ENCODE results near the gene POLR3A. TPM values are rescaled to one million over a fixed set of nuclear protein-coding genes. Genes with fewer than 3 reads are reported as not detected.

POLR3A gene
- total RNA-seq, 1 donor from 2014 or later = 31.4 TPM

DNA sequence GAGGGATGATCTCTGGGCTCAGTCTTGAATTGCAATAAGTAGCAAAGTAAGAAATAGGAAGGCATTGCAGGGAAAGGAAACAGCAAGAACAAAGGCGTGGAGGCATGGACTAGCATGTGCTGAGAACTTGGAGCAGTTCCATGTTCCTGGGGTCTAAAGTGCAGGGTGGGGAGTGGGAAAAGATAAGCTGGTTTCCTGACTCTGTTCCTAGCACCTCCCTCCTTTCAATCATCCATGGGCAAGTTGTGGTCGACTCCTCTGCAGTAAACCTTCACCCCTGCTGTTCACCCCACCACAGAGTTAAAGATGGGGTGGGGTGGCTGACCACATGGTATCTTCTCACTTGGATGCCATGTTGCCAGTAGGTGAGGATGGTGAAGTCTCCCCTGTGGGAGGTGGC lies 33.9 kb upstream of the POLR3A start:
- Mint-ChIP-seq H3K9me3 (ENCODE audit: unreplicated experiment) (peaks cover 5% of the 10 kb centered on the region), H3K4me3 (ENCODE audit: unreplicated experiment) (no peak overlapping the region), H3K27ac (ENCODE audit: unreplicated experiment) (no peak overlapping the region), H3K36me3 (ENCODE audit: low read depth, unreplicated experiment) (peaks cover 8% of the 10 kb centered on the region), H3K4me1 (ENCODE audit: low read depth, unreplicated experiment) (peaks cover 10% of the 10 kb centered on the region), H3K27me3 (ENCODE audit: low read depth, unreplicated experiment) (peaks cover 19% of the 10 kb centered on the region)
- H4K20me1 ChIP-seq (ENCODE audit: insufficient read depth, low read length) = no peaks in the 10 kb centered on the region
- peaks cover 5% of the 10 kb centered on the region for H3K27me3 ChIP-seq (ENCODE audit: insufficient read depth, low read length)
- H3K9me3 ChIP-seq (ENCODE audit: insufficient read depth, low read depth, low read length) = no peaks in the 10 kb centered on the region
- no peak for TF ChIP-seq EZH2 (IDR thresholded peaks at IDR 0.05; ENCODE audit: insufficient read depth, low read length)
- TF ChIP-seq, protein P1, sequence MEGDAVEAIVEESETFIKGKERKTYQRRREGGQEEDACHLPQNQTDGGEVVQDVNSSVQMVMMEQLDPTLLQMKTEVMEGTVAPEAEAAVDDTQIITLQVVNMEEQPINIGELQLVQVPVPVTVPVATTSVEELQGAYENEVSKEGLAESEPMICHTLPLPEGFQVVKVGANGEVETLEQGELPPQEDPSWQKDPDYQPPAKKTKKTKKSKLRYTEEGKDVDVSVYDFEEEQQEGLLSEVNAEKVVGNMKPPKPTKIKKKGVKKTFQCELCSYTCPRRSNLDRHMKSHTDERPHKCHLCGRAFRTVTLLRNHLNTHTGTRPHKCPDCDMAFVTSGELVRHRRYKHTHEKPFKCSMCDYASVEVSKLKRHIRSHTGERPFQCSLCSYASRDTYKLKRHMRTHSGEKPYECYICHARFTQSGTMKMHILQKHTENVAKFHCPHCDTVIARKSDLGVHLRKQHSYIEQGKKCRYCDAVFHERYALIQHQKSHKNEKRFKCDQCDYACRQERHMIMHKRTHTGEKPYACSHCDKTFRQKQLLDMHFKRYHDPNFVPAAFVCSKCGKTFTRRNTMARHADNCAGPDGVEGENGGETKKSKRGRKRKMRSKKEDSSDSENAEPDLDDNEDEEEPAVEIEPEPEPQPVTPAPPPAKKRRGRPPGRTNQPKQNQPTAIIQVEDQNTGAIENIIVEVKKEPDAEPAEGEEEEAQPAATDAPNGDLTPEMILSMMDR (IDR thresholded peaks at IDR 0.05; ENCODE audit: insufficient read depth, low read depth, low read length) = no peak
- no peak overlapping the region for H3K4me2 ChIP-seq (ENCODE audit: low read length)
- no peak overlapping the region for H3K27ac ChIP-seq (ENCODE audit: low read depth, low read length)
- no peak for FAIRE-seq
- no peak for DNase-seq (ENCODE audit: low read depth)
- no peak overlapping the region for H3K4me3 ChIP-seq (ENCODE audit: insufficient read depth, low read depth, low read length)
- H3K36me3 ChIP-seq (ENCODE audit: insufficient read depth, low read length) = no peaks in the 10 kb centered on the region
- H3K79me2 ChIP-seq (ENCODE audit: insufficient read depth, low read length) = no peaks in the 10 kb centered on the region
- H2AFZ ChIP-seq (ENCODE audit: low read depth, low read length) = no peak overlapping the region
- no peak overlapping the region for H3K9ac ChIP-seq (ENCODE audit: low read length)
- H3K4me1 ChIP-seq (ENCODE audit: insufficient read depth, low read length) = no peaks in the 10 kb centered on the region

DNA sequence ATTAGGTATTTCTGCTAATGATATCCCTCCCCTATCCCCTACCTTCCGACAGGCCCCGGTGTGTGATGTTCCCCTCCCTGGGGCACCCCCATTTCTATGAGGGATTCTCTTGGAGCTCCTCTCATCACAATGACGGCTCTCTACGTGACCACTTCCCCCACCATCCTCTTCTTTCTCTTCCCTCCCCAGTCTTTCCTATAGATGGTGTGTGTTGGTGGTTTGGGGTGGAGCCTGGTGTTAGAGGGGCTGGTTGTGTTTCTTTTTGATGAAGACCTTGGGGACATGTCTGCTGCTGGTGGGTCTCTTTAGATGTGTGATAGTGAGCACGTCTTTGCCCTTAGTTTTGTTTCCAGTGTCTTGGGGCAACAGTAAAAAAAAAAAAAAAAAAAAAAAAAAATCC lies 33.0 kb upstream of the POLR3A start:
- peaks cover 8% of the 10 kb centered on the region for H3K36me3 Mint-ChIP-seq (ENCODE audit: low read depth, unreplicated experiment)
- H3K27ac Mint-ChIP-seq (ENCODE audit: unreplicated experiment) = no peak overlapping the region
- H4K20me1 ChIP-seq (ENCODE audit: insufficient read depth, low read length) = no peaks in the 10 kb centered on the region
- H3K4me1 ChIP-seq (ENCODE audit: insufficient read depth, low read length) = no peaks in the 10 kb centered on the region
- FAIRE-seq = no peak
- TF ChIP-seq, protein P1 (IDR thresholded peaks at IDR 0.05; ENCODE audit: insufficient read depth, low read depth, low read length) = no peak
- TF ChIP-seq EZH2 (IDR thresholded peaks at IDR 0.05; ENCODE audit: insufficient read depth, low read length) = no peak
- no peaks in the 10 kb centered on the region for H3K79me2 ChIP-seq (ENCODE audit: insufficient read depth, low read length)
- no peak overlapping the region for H3K9ac ChIP-seq (ENCODE audit: low read length)
- H3K4me1 Mint-ChIP-seq (ENCODE audit: low read depth, unreplicated experiment) = peaks cover 10% of the 10 kb centered on the region
- H3K4me3 Mint-ChIP-seq (ENCODE audit: unreplicated experiment) = no peak overlapping the region
- H3K9me3 ChIP-seq (ENCODE audit: insufficient read depth, low read depth, low read length) = no peaks in the 10 kb centered on the region
- no peak overlapping the region for H3K4me3 ChIP-seq (ENCODE audit: insufficient read depth, low read depth, low read length)
- no peak overlapping the region for H3K4me2 ChIP-seq (ENCODE audit: low read length)
- H2AFZ ChIP-seq (ENCODE audit: low read depth, low read length) = no peak overlapping the region
- H3K27ac ChIP-seq (ENCODE audit: low read depth, low read length) = no peak overlapping the region
- H3K36me3 ChIP-seq (ENCODE audit: insufficient read depth, low read length) = no peaks in the 10 kb centered on the region
- DNase-seq (ENCODE audit: low read depth) = no peak
- H3K27me3 Mint-ChIP-seq (ENCODE audit: low read depth, unreplicated experiment) = peaks cover 14% of the 10 kb centered on the region
- peaks cover 5% of the 10 kb centered on the region for H3K27me3 ChIP-seq (ENCODE audit: insufficient read depth, low read length)
- H3K9me3 Mint-ChIP-seq (ENCODE audit: unreplicated experiment) = peaks cover 5% of the 10 kb centered on the region

DNA sequence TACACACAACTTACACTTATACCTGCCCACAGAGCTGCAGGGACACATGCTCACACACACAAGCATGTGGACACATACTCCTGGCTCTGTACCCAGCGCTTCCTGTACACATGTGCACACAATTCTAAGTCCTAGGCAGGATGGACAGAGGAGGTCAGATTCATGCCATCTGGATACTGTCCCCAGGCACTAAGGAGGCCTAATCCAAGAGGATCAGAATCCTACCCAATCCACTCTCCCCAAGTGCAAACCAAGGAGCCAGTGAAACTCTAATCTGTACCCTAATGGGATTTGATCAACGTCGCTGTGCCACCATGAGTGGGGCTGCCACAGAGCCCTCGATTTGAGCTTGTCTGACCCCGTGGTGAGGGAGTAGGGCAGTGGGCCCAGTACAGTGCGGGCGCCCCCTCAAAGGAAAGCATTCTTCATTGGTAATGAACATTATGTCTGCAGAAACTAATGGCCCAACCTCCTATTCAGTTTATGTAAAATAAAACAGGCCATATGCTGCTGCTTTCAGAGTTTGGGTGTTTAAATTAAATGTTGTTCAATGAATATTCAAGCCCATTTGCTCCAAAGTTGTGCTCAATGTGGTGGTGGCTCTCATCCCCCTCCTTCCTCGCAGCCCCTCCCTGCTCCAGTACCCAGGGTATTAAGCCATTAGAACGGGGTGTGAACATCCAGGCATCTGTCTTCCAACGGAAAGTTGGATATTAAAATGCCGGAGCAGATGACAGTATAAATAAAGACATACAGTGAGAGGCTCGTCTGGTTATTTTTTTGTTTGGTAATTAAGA lies 30.8 kb upstream of the POLR3A start:
- no peak overlapping the region for H3K4me2 ChIP-seq (ENCODE audit: low read length)
- DNase-seq (ENCODE audit: low read depth) = no peak

More for the DNA sequence above, 30.8 kb upstream of the POLR3A start:
- Histone ChIP-seq H3K4me3 (ENCODE audit: insufficient read depth, low read depth, low read length) (no peak overlapping the region), H3K27me3 (ENCODE audit: insufficient read depth, low read length) (peaks cover 5% of the 10 kb centered on the region), H3K9ac (ENCODE audit: low read length) (no peak overlapping the region), H3K4me1 (ENCODE audit: insufficient read depth, low read length) (no peaks in the 10 kb centered on the region), H3K36me3 (ENCODE audit: insufficient read depth, low read length) (no peaks in the 10 kb centered on the region), H4K20me1 (ENCODE audit: insufficient read depth, low read length) (no peaks in the 10 kb centered on the region), H3K27ac (ENCODE audit: low read depth, low read length) (no peak overlapping the region), H2AFZ (ENCODE audit: low read depth, low read length) (no peak overlapping the region), H3K9me3 (ENCODE audit: insufficient read depth, low read depth, low read length) (no peaks in the 10 kb centered on the region), H3K79me2 (ENCODE audit: insufficient read depth, low read length) (no peaks in the 10 kb centered on the region)
- H3K4me3 Mint-ChIP-seq (ENCODE audit: unreplicated experiment) = no peak overlapping the region
- peaks cover 17% of the 10 kb centered on the region for H3K36me3 Mint-ChIP-seq (ENCODE audit: low read depth, unreplicated experiment)
- no peaks in the 10 kb centered on the region for H3K4me1 Mint-ChIP-seq (ENCODE audit: low read depth, unreplicated experiment)
- FAIRE-seq = no peak
- TF ChIP-seq, protein P1 (IDR thresholded peaks at IDR 0.05; ENCODE audit: insufficient read depth, low read depth, low read length) = no peak
- no peak for TF ChIP-seq EZH2 (IDR thresholded peaks at IDR 0.05; ENCODE audit: insufficient read depth, low read length)
- H3K27ac Mint-ChIP-seq (ENCODE audit: unreplicated experiment) = no peak overlapping the region
- peaks cover 12% of the 10 kb centered on the region for H3K27me3 Mint-ChIP-seq (ENCODE audit: low read depth, unreplicated experiment)
- peaks cover 5% of the 10 kb centered on the region for H3K9me3 Mint-ChIP-seq (ENCODE audit: unreplicated experiment)
